ENCODE data around the gene SLC1A7.

Gene SLC1A7

GRCh38 chr1:53074313-53075154 lies 67.9 kb downstream of the SLC1A7 start:
- no peak for DNase-seq

GRCh38 chr1:53073868-53074311 lies 68.5 kb downstream of the SLC1A7 start:
- DNase-seq, result no peak

GRCh38 chr1:53073287-53073686 lies 69.2 kb downstream of the SLC1A7 start:
- no peak for DNase-seq

- no peak for DNase-seq
These were observed 70.5 kb downstream of the SLC1A7 start for GRCh38 chr1:53071915-53072314.

- DNase-seq, result no peak
These were observed 71.1 kb downstream of the SLC1A7 start for GRCh38 chr1:53071167-53071865.

- no peak for DNase-seq
These were observed 71.8 kb downstream of the SLC1A7 start for GRCh38 chr1:53070621-53071020.

- DNase-seq, result no peak
These were observed 72.6 kb downstream of the SLC1A7 start for GRCh38 chr1:53069663-53070327.

GRCh38 chr1:53069265-53069662 lies 73.2 kb downstream of the SLC1A7 start:
- no peak for DNase-seq

- no peak for DNase-seq
These were observed 73.9 kb downstream of the SLC1A7 start for GRCh38 chr1:53068314-53069099.

GRCh38 chr1:53067886-53068285 lies 74.6 kb downstream of the SLC1A7 start:
- DNase-seq, result no peak

- no peak for DNase-seq
These were observed 75.3 kb downstream of the SLC1A7 start for GRCh38 chr1:53066891-53067738.

GRCh38 chr1:53066488-53066887 lies 76.0 kb downstream of the SLC1A7 start:
- no peak for DNase-seq

GRCh38 chr1:53065391-53065790 lies 77.0 kb downstream of the SLC1A7 start:
- DNase-seq, result no peak

- no peak for DNase-seq
These were observed 78.5 kb downstream of the SLC1A7 start for GRCh38 chr1:53063744-53064515.

- DNase-seq, result no peak
These were observed 79.5 kb downstream of the SLC1A7 start for GRCh38 chr1:53062708-53063591.

- DNase-seq, result no peak
These were observed 80.4 kb downstream of the SLC1A7 start, which contains the start of gene PODN for GRCh38 chr1:53061859-53062707. Gene PODN (plus strand): TSS chr1:53062213. CDS start chr1:53069856, 7,643 bp downstream.

- DNase-seq, result no peak
These were observed 81.1 kb downstream of the SLC1A7 start for GRCh38 chr1:53061123-53061858.

GRCh38 chr1:53060579-53060978 lies 81.9 kb downstream of the SLC1A7 start:
- no peak for DNase-seq
